ENCODE data around the gene CECR2. TPM values are rescaled to one million over a fixed set of nuclear protein-coding genes. Genes with fewer than 3 reads are reported as not detected.

CECR2 gene
- total and polyA plus RNA-seq, 9 donors = 0.87 to 6.7 (median 1.4) TPM

DNA sequence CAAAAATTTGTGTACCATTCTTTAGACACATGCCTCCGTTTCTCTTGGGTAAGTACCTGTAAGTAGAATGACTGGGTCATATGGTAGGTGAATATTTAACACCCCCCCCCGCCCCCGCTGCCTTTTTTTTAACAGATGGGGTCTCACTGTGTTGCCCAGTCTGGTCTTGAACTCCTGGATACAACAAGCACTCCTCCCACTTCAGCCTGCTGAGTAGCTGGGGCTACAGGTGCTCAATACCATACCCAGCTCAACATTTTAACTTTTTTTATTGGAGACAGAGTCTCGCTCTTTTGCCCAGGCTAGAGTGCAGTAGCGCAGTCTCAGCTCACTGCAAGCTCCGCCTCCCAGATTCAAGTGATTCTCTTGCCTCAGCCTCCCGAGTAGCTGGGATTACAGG is 32.5 kb downstream of the CECR2 start:
- H3K36me3 ChIP-seq = no peaks in the 10 kb centered on the region
- H3K4me3 ChIP-seq = no peak overlapping the region
- WGBS, 3 donors = 87 to 96% (median 94%) methylated on average over 7 of the region's 7 CpGs
- no peak for TF ChIP-seq POLR2A (IDR thresholded peaks at IDR 0.05)
- no peak for TF ChIP-seq EP300 (IDR thresholded peaks at IDR 0.05)
- intact Hi-C loops (cut with DNase I) = no loop called here
- H3K4me1 ChIP-seq (ENCODE audit: insufficient read depth) = no peaks in the 10 kb centered on the region
- H3K9me3 ChIP-seq = no peaks in the 10 kb centered on the region
- DNase-seq = no peak
- no peaks in the 10 kb centered on the region for H3K27me3 ChIP-seq
- no peak overlapping the region for H3K27ac ChIP-seq

DNA sequence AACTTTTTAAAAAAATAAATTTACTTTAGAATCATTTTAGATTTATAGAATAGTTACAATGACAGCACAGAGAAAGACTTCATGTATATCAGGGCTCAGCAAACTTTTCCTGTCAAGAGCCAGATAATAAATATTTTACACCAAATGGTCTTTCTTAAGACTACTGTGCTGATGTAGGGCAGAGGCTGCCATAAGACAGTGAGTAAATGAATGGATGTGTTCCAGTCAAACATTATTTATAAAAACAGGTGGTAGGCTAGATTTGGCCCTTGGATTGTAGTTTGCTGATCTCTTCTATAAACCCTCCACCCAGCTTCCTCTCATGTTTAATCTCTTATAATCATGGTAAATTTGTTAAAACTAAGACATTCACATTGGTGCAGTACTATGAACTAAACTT is 33.0 kb downstream of the CECR2 start:
- H3K27me3 ChIP-seq = no peaks in the 10 kb centered on the region
- no peak overlapping the region for H3K27ac ChIP-seq
- H3K9me3 ChIP-seq = no peaks in the 10 kb centered on the region
- H3K36me3 ChIP-seq = no peaks in the 10 kb centered on the region
- TF ChIP-seq, protein P1, sequence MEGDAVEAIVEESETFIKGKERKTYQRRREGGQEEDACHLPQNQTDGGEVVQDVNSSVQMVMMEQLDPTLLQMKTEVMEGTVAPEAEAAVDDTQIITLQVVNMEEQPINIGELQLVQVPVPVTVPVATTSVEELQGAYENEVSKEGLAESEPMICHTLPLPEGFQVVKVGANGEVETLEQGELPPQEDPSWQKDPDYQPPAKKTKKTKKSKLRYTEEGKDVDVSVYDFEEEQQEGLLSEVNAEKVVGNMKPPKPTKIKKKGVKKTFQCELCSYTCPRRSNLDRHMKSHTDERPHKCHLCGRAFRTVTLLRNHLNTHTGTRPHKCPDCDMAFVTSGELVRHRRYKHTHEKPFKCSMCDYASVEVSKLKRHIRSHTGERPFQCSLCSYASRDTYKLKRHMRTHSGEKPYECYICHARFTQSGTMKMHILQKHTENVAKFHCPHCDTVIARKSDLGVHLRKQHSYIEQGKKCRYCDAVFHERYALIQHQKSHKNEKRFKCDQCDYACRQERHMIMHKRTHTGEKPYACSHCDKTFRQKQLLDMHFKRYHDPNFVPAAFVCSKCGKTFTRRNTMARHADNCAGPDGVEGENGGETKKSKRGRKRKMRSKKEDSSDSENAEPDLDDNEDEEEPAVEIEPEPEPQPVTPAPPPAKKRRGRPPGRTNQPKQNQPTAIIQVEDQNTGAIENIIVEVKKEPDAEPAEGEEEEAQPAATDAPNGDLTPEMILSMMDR (IDR thresholded peaks at IDR 0.05) = no peak
- TF ChIP-seq EP300 (IDR thresholded peaks at IDR 0.05) (no peak), POLR2A (IDR thresholded peaks at IDR 0.05) (no peak)
- no peak for DNase-seq
- H3K4me1 ChIP-seq (ENCODE audit: insufficient read depth) = no peaks in the 10 kb centered on the region
- intact Hi-C loops (cut with DNase I) = no loop called here
- no peak overlapping the region for H3K4me3 ChIP-seq

DNA sequence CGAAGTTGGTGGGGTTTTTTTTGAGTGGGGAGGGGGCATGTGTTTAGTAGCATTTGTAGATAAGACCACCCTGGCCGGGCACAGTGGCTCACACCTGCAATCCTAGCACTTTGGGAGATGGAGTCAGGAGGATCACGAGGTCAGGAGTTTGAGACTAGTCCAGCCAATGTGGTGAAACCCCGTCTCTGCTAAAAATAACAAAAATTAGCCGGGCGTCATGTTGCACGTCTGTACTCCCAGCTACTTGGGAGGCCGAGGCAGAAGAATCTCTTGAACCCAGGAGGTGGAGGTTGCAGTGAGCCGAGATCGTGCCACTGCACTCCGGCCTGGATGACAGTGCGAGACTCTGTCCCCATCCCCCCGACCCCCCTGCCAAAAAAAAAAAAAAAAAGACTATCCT is 34.6 kb downstream of the CECR2 start:
- WGBS, 3 donors = 66 to 87% (median 71%) methylated on average over 13 of the region's 13 CpGs
- TF ChIP-seq POLR2A (IDR thresholded peaks at IDR 0.05) = no peak
- TF ChIP-seq, protein P1 (IDR thresholded peaks at IDR 0.05) = no peak
- TF ChIP-seq EP300 (IDR thresholded peaks at IDR 0.05) = no peak
- H3K4me1 ChIP-seq (ENCODE audit: insufficient read depth) = no peaks in the 10 kb centered on the region
- intact Hi-C loops (cut with DNase I) = no loop called here
- H3K27me3 ChIP-seq = no peaks in the 10 kb centered on the region
- no peaks in the 10 kb centered on the region for H3K9me3 ChIP-seq
- no peak for DNase-seq
- no peak overlapping the region for H3K27ac ChIP-seq
- no peaks in the 10 kb centered on the region for H3K36me3 ChIP-seq
- H3K4me3 ChIP-seq = no peak overlapping the region

DNA sequence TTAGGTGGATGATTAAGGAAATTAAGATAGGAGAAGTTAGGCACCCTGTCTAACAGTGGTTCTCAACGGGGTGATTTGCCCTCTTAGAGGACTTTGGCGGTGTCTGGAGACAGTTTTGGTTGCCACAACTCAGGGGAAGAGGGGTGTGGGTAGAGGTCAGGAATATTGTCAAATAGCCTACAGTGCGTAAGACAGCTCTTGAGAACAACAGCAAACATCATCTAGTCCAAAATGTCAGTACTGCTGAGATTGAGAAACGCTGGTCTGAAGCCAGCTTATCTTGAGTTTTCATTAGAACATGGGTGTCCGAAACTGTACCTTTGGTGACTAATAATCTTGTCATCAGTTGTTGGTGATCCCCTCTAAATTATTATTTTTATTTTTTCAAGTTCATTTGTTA is 38.4 kb downstream of the CECR2 start:
- Histone ChIP-seq H3K4me1 (ENCODE audit: insufficient read depth) (no peaks in the 10 kb centered on the region), H3K4me3 (no peak overlapping the region), H3K27me3 (no peaks in the 10 kb centered on the region), H3K9me3 (no peaks in the 10 kb centered on the region), H3K36me3 (no peaks in the 10 kb centered on the region), H3K27ac (no peak overlapping the region)
- TF ChIP-seq EP300 (IDR thresholded peaks at IDR 0.05) (no peak), POLR2A (IDR thresholded peaks at IDR 0.05) (no peak)
- TF ChIP-seq, protein P1 (IDR thresholded peaks at IDR 0.05) = no peak
- 72 to 78% (median 74%) methylated on average over 5 of the region's 5 CpGs for WGBS, 3 donors
- DNase-seq = no peak
- intact Hi-C loops (cut with DNase I) = no loop called here

DNA sequence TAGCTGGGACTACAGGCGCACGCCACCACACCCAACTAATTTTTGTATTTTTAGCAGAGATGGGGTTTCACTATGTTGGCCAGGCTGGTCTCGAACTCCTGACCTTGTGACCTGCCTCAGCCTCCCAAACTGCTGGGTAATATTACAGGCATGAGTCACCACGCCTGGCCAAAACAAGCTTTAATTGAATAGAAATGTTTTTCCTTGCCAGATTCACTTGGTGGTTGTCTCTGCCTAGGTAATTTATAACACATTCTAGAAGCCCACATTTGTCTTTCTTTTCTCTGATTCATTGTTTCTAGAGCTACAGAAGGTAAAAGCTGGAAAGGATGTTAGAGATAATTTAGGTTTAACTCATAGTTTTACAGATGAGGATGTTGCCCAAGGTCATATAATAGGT is 41.3 kb downstream of the CECR2 start:
- H3K36me3 ChIP-seq = no peaks in the 10 kb centered on the region
- no peak overlapping the region for H3K27ac ChIP-seq
- 73 to 81% (median 77%) methylated on average over 4 of the region's 4 CpGs for WGBS, 3 donors
- DNase-seq = no peak
- TF ChIP-seq, protein P1 (IDR thresholded peaks at IDR 0.05) = no peak
- TF ChIP-seq EP300 (IDR thresholded peaks at IDR 0.05) (no peak), POLR2A (IDR thresholded peaks at IDR 0.05) (no peak)
- no peak overlapping the region for H3K4me3 ChIP-seq
- no peaks in the 10 kb centered on the region for H3K4me1 ChIP-seq (ENCODE audit: insufficient read depth)
- no peaks in the 10 kb centered on the region for H3K27me3 ChIP-seq
- intact Hi-C loops (cut with DNase I) = no loop called here
- no peaks in the 10 kb centered on the region for H3K9me3 ChIP-seq
